GM23338 (cell line): Measurements from ENCODE around the gene ASTN1. TPM values are rescaled to one million over a fixed set of nuclear protein-coding genes. Genes with fewer than 3 reads are reported as not detected.

ENCODE experiments used
- ATAC-seq: fragments of 200-7000 bp; cut with Tn5 transposase; 3 replicates; pipeline ENCODE4 v1.9.1; 2020
- DNase-seq: peaks from one replicate; pipeline ENCODE4 v3.0.0-alpha.2; 2015; ENCODE audit warnings: low spot score
- H2AFZ ChIP-seq: fragments of 200-600 bp; sonication (generic); 2 replicates; pipeline ENCODE4 v1.8.0; 2016; ENCODE audit warnings: antibody characterized with exemption, mild to moderate bottlenecking, moderate library complexity
- H3F3A ChIP-seq: fragments of 200-600 bp; sonication (generic); replicated peaks from 2 replicates; pipeline ENCODE4 v1.8.0; 2017; ENCODE audit warnings: antibody characterized with exemption, mixed run types, low read depth
- H3K27ac ChIP-seq: fragments of 200-600 bp; sonication (generic); 2 replicates; pipeline ENCODE4 v1.6.1; 2016; ENCODE audit warnings: low read depth
- H3K27me3 ChIP-seq: fragments of 200-600 bp; sonication (generic); 2 replicates; pipeline ENCODE4 v1.8.0; 2016; ENCODE audit warnings: mild to moderate bottlenecking, mixed run types, moderate library complexity; ENCODE audit not compliant: insufficient read depth
- H3K36me3 ChIP-seq: fragments of 200-600 bp; sonication (generic); 2 replicates; pipeline ENCODE4 v1.8.0; 2016; ENCODE audit warnings: mild to moderate bottlenecking; ENCODE audit not compliant: insufficient read depth
- H3K4me1 ChIP-seq: fragments of 200-600 bp; sonication (generic); 2 replicates; pipeline ENCODE4 v1.8.0; 2016; ENCODE audit warnings: mild to moderate bottlenecking, moderate library complexity; ENCODE audit not compliant: insufficient read depth
- H3K4me2 ChIP-seq: fragments of 200-600 bp; sonication (generic); 2 replicates; pipeline ENCODE4 v1.7.1; 2017; ENCODE audit warnings: mixed run types
- H3K4me3 ChIP-seq: fragments of 200-600 bp; sonication (generic); 2 replicates; pipeline ENCODE4 v1.6.1; 2016; ENCODE audit warnings: mixed run types
- H3K79me2 ChIP-seq: fragments of 200-600 bp; sonication (generic); replicated peaks from 2 replicates; pipeline ENCODE4 v1.8.0; 2017; ENCODE audit warnings: mild to moderate bottlenecking; ENCODE audit not compliant: insufficient read depth
- H3K9me2 ChIP-seq: fragments of 200-600 bp; sonication (generic); 2 replicates; pipeline ENCODE4 v1.8.0; 2017; ENCODE audit not compliant: insufficient read depth
- H4K20me1 ChIP-seq: fragments of 200-600 bp; sonication (generic); replicated peaks from 2 replicates; pipeline ENCODE4 v1.8.0; 2017; ENCODE audit warnings: mild to moderate bottlenecking; ENCODE audit not compliant: insufficient read depth
- H3K27ac Mint-ChIP-seq: 2 replicates; pipeline ENCODE4 v1.8.0; 2020; ENCODE audit warnings: inconsistent platforms, mild to moderate bottlenecking, moderate library complexity, mixed read lengths
- H3K27me3 Mint-ChIP-seq: 3 replicates; pipeline ENCODE4 v1.8.0; 2022; ENCODE audit warnings: low read depth, mild to moderate bottlenecking, moderate library complexity, mixed read lengths, inconsistent platforms; ENCODE audit not compliant: insufficient read depth, poor library complexity
- H3K36me3 Mint-ChIP-seq: 3 replicates; pipeline ENCODE4 v1.8.0; 2021; ENCODE audit warnings: low read depth, mild to moderate bottlenecking, inconsistent platforms, moderate library complexity, mixed read lengths
- H3K4me1 Mint-ChIP-seq: 3 replicates; pipeline ENCODE4 v1.8.0; 2020; ENCODE audit warnings: mild to moderate bottlenecking, inconsistent platforms, mixed read lengths
- H3K4me3 Mint-ChIP-seq: 3 replicates; pipeline ENCODE4 v1.8.0; 2021; ENCODE audit warnings: moderate library complexity, mild to moderate bottlenecking, inconsistent platforms, mixed read lengths
- H3K9me3 Mint-ChIP-seq: 3 replicates; pipeline ENCODE4 v1.8.0; 2020; ENCODE audit warnings: moderate library complexity, mild to moderate bottlenecking, inconsistent platforms, mixed read lengths
- CREB1 ChIP-seq: fragments of 250-450 bp; sonication (Bioruptor Pico); IDR thresholded peaks from 2 replicates; pipeline ENCODE4 v1.5.0; 2020; ENCODE audit warnings: low read depth, mild to moderate bottlenecking, moderate library complexity
- CTCF ChIP-seq, 2 experiments: fragments of 200-600 bp in 1 of 2; sonication (generic) in 1 of 2; conservative IDR thresholded peaks; 2 replicates each; pipeline versions ENCODE4 v1.5.1 to v1.6.1; 2016 to 2017; ENCODE audit warnings: antibody characterized with exemption in 2 of 2, low read depth in 2 of 2, mild to moderate bottlenecking in 2 of 2, moderate library complexity in 1 of 2
- ETS1 ChIP-seq: IDR thresholded peaks from 2 replicates; pipeline ENCODE4 v1.6.1; 2016; ENCODE audit warnings: antibody characterized with exemption
- EZH2 ChIP-seq: fragments of 200-600 bp; sonication (generic); IDR thresholded peaks from one replicate; pipeline ENCODE4 v1.8.0; 2017; ENCODE audit warnings: antibody characterized with exemption, mild to moderate bottlenecking, low read depth; ENCODE audit not compliant: unreplicated experiment
- JUNB ChIP-seq: IDR thresholded peaks from one replicate; pipeline ENCODE4 v1.6.1; 2016; ENCODE audit warnings: antibody characterized with exemption; ENCODE audit not compliant: unreplicated experiment
- NANOG ChIP-seq: IDR thresholded peaks from 2 replicates; pipeline ENCODE4 v1.6.1; 2016; ENCODE audit warnings: antibody characterized with exemption, borderline replicate concordance
- POLR2AphosphoS5 ChIP-seq: IDR thresholded peaks from 2 replicates; pipeline ENCODE4 v1.6.1; 2016; ENCODE audit warnings: antibody characterized with exemption, low read depth
- REST ChIP-seq: IDR thresholded peaks from one replicate; pipeline ENCODE4 v1.6.1; 2018; ENCODE audit warnings: antibody characterized with exemption; ENCODE audit not compliant: unreplicated experiment
- STAT1 ChIP-seq: IDR thresholded peaks from one replicate; pipeline ENCODE4 v1.6.1; 2016; ENCODE audit warnings: antibody characterized with exemption; ENCODE audit not compliant: unreplicated experiment
- ZNF114 ChIP-seq: fragments of 250-450 bp; sonication (Bioruptor Pico); IDR thresholded peaks from 2 replicates; pipeline ENCODE4 v1.5.0; 2020; ENCODE audit warnings: mild to moderate bottlenecking, moderate library complexity
- ZNF331 ChIP-seq: fragments of 250-450 bp; sonication (Bioruptor Pico); IDR thresholded peaks from 2 replicates; pipeline ENCODE4 v1.5.0; 2020; ENCODE audit warnings: low read depth, mild to moderate bottlenecking, moderate library complexity
- ZNF462 ChIP-seq: fragments of 250-450 bp; sonication (Bioruptor Pico); IDR thresholded peaks from 2 replicates; pipeline ENCODE4 v1.5.0; 2020; ENCODE audit warnings: mild to moderate bottlenecking, moderate library complexity
- polyA plus RNA-seq: library from polyadenylated mRNA; unstranded; fragments of >200 nt; fragmentation: Nextera tagmentation; extraction: Ambion mirVana; gene quantifications from 2 replicates; pipeline ENCODE4 v1.2.1, GENCODE V29; 2016
- total RNA-seq: library from RNA; depleted of rRNA; stranded (reverse); fragments of >200 nt; shearing (Covaris generic); gene quantifications from 2 replicates; pipeline ENCODE4 v1.2.3, GENCODE V29; 2014

Gene ASTN1
- total and polyA plus RNA-seq, 2 experiments from 2014 or later: 2.0 to 5.2 TPM

GRCh38 chr1:176826265-176826664 lies 338.2 kb downstream of the ASTN1 start (continued):
- TF ChIP-seq ETS1: no peak
- TF ChIP-seq POLR2AphosphoS5: no peak
- TF ChIP-seq NANOG: no peak
- TF ChIP-seq JUNB: no peak
- no peak for TF ChIP-seq CREB1 (CRISPR knock-in tag)
- no peak for TF ChIP-seq ZNF114 (CRISPR knock-in tag)
- no peak for TF ChIP-seq STAT1
- TF ChIP-seq REST: no peak
- no peak for TF ChIP-seq CTCF (conservative IDR thresholded peaks at IDR 0.05; ENCODE audit: low read depth in 2 of 2)
- TF ChIP-seq ZNF331 (CRISPR knock-in tag): no peak
- no peak for TF ChIP-seq EZH2

- Histone ChIP-seq H3K27ac (no peak overlapping the region), H2AFZ (no peak overlapping the region), H3K79me2 (no peaks in the 10 kb centered on the region), H3K27me3 (no peaks in the 10 kb centered on the region), H3K4me3 (no peak overlapping the region), H3K36me3 (no peaks in the 10 kb centered on the region), H4K20me1 (no peaks in the 10 kb centered on the region), H3K9me2 (peaks cover 5% of the 10 kb centered on the region; the same call in 1 of the 2 replicates), H3K4me1 (0 out of 2 replicates have a peak, but pooled peaks cover 4% of the 10 kb centered on the region), H3K4me2 (no peak overlapping the region), H3F3A (no peaks in the 10 kb centered on the region)
- ATAC-seq (no peak), DNase-seq (no peak)
- H3K4me3 Mint-ChIP-seq: no peak overlapping the region
- peaks cover 4% of the 10 kb centered on the region for H3K4me1 Mint-ChIP-seq
- H3K27me3 Mint-ChIP-seq: no peaks in the 10 kb centered on the region
- no peaks in the 10 kb centered on the region for H3K36me3 Mint-ChIP-seq
- no peak overlapping the region for H3K27ac Mint-ChIP-seq
- H3K9me3 Mint-ChIP-seq: no peaks in the 10 kb centered on the region
- no peak for TF ChIP-seq STAT1
- TF ChIP-seq ZNF462 (CRISPR knock-in tag): no peak
Observed at GRCh38 chr1:176820391-176821031, 344.0 kb downstream of the ASTN1 start.
